Measurements from ENCODE around the gene TOGARAM2. TPM values are rescaled to one million over a fixed set of nuclear protein-coding genes. Genes with fewer than 3 reads are reported as not detected.

The TOGARAM2 gene
- total and polyA plus RNA-seq, 2 of the 8 experiments (the other 6 are each of a cell fraction or from before 2014, with no cell fraction given), result 0.42 to 1.4 TPM

GRCh38 chr2:29041161-29041660, 60.1 kb downstream of the TOGARAM2 start (continued):
- TF ChIP-seq RBBP5 (IDR thresholded peaks at IDR 0.05; ENCODE audit: borderline replicate concordance, low read depth, low read length), result no peak
- no peak for TF ChIP-seq CBX5 (IDR thresholded peaks at IDR 0.05; ENCODE audit: low read depth, low read length)
- no peak for TF ChIP-seq TBP (IDR thresholded peaks at IDR 0.05; ENCODE audit: low read depth, low read length)
- TF ChIP-seq NANOG (IDR thresholded peaks at IDR 0.05; ENCODE audit: insufficient read depth, low read depth, low read length, poor library complexity, severe bottlenecking), result no peak
- TF ChIP-seq TAF1 (IDR thresholded peaks at IDR 0.05; ENCODE audit: low read depth, low read length), result no peak
- no peak for TF ChIP-seq BRCA1 (IDR thresholded peaks at IDR 0.05; ENCODE audit: low read depth, low read length)

All from H1 (cell line).